ENCODE results near the gene ACAD11.

- TF ChIP-seq SUZ12 (IDR thresholded peaks at IDR 0.05) = no peak
- no peak for TF ChIP-seq HDGF (IDR thresholded peaks at IDR 0.05; ENCODE audit: borderline replicate concordance)
- TF ChIP-seq FOXK2 (IDR thresholded peaks at IDR 0.05) = no peak
Observed at GRCh38 chr3:132539681-132540080, 119.9 kb downstream of the ACAD11 start.
